SK-N-MC (cell line): ENCODE data around the gene C6orf141.

Experiments used
- DNase-seq: peaks from one replicate; pipeline ENCODE4 v3.0.0-alpha.2; 2011; ENCODE audit warnings: low read depth, low spot score
- H3K27ac ChIP-seq: fragments of 200-600 bp; sonication (generic); 2 replicates; pipeline ENCODE4 v1.5.1; 2016; ENCODE audit warnings: mixed run types
- H3K36me3 ChIP-seq: fragments of 200-600 bp; sonication (generic); 2 replicates; pipeline ENCODE4 v1.6.1; 2017; ENCODE audit warnings: antibody characterized with exemption, low read length, mixed read lengths; ENCODE audit not compliant: insufficient read depth
- H3K4me3 ChIP-seq: fragments of 200-600 bp; sonication (generic); 2 replicates; pipeline ENCODE4 v1.5.1; 2016
- H3K9ac ChIP-seq: fragments of 200-600 bp; sonication (generic); 2 replicates; pipeline ENCODE4 v1.8.0; 2017; ENCODE audit warnings: mixed run types, mixed read lengths; ENCODE audit not compliant: insufficient read length
- H3K9me3 ChIP-seq: fragments of 200-600 bp; sonication (generic); 2 replicates; pipeline ENCODE4 v1.6.1; 2017; ENCODE audit warnings: low read depth, mild to moderate bottlenecking, antibody characterized with exemption, low read length, moderate library complexity, mixed read lengths
- EZH2 ChIP-seq: fragments of 200-600 bp; sonication (generic); IDR thresholded peaks from one replicate; pipeline ENCODE4 v1.6.1; 2017; ENCODE audit warnings: antibody characterized with exemption
- FOXP2 ChIP-seq: optimal IDR thresholded peaks from 2 replicates; pipeline ENCODE3; 2011; ENCODE audit warnings: mild to moderate bottlenecking, moderate library complexity; ENCODE audit not compliant: insufficient read depth; ENCODE audit errors: extremely low read length, control extremely low read depth
- POLR2AphosphoS5 ChIP-seq: IDR thresholded peaks from 2 replicates; pipeline ENCODE4 v1.6.1; 2012; ENCODE audit warnings: mild to moderate bottlenecking, low read depth, low read length, borderline replicate concordance

Gene C6orf141

DNA sequence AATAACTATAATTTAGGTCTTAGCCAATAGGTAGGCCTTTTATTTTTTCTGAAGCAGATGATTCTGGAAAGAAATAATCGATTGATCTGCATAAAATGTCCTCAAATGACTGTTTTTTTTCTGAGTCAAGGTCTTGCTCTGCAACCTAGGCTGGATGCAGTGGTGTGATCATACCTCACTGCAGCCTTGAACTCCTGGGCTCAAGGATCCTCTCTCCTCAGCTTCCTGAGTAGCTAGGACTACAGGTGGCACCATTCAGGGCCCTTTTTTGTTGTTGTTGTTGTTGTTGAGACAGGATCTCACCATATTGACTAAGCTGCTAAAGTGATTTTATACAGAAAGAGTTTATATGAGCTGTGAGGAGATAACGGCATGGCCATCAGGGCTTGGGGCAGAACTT, 32.5 kb upstream of the C6orf141 start:
- TF ChIP-seq EZH2 (no peak), POLR2AphosphoS5 (no peak), FOXP2 (no peak)
- H3K9ac ChIP-seq = no peak overlapping the region
- H3K4me3 ChIP-seq = no peak overlapping the region

GRCh38 chr6:49519660-49520059, 30.8 kb upstream of the C6orf141 start:
- Histone ChIP-seq H3K4me3 (no peak overlapping the region), H3K9ac (no peak overlapping the region), H3K36me3 (no peaks in the 10 kb centered on the region), H3K27ac (no peak overlapping the region), H3K9me3 (no peaks in the 10 kb centered on the region)
- TF ChIP-seq POLR2AphosphoS5 = no peak
- TF ChIP-seq EZH2 = no peak
- no peak for TF ChIP-seq FOXP2
- no peak for DNase-seq

More for the DNA sequence above, 32.5 kb upstream of the C6orf141 start:
- Histone ChIP-seq H3K36me3 (no peaks in the 10 kb centered on the region), H3K9me3 (no peaks in the 10 kb centered on the region), H3K27ac (no peak overlapping the region)
- DNase-seq = no peak

DNA sequence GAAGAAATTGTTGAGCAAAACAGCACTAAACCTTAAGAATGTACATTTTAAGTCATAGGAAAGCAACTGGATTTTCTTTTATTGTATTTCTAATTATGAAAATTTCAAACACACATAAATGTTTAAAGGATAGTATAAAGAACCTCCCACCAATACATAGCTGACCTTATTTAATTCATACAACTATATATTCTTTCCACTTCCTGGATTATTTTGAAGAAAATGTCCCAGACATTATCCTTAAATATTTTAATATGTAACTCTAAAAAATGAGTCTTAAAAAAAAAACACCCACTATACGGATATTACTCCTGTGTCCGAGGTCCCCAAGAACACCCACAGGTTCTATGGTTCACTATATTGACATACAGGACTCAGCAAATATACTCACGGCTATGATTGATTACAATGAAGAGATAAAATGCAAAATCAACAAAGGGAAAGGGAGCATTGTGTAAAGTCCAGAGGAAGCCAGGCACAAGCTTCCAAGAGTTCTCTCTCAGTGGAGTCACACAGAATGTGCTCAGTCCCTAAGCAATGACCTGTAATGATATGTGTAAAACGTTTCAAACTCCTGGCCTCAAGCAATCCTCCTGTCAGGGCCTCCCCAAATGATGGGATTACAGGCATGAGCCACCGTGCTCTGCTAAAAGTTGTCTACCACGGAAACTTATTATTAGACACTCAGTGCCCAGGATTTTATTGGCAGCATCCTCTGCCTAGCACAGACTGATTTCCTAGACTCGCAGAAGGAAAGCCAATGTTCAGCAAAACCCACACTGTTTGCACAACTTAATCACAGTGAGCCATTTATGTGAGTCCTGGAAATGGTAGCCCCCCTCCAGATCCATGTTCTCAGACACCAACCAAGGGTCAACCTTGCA, 27.5 kb upstream of the C6orf141 start:
- no peak for DNase-seq
- H3K27ac ChIP-seq = no peak overlapping the region
- no peaks in the 10 kb centered on the region for H3K9me3 ChIP-seq
- no peaks in the 10 kb centered on the region for H3K36me3 ChIP-seq
- H3K4me3 ChIP-seq = no peak overlapping the region
- no peak overlapping the region for H3K9ac ChIP-seq
- TF ChIP-seq POLR2AphosphoS5 = no peak
- TF ChIP-seq EZH2 = no peak
- no peak for TF ChIP-seq FOXP2

GRCh38 chr6:49523901-49524300, 26.6 kb upstream of the C6orf141 start:
- TF ChIP-seq FOXP2 (no peak), EZH2 (no peak), POLR2AphosphoS5 (no peak)
- DNase-seq = no peak
- Histone ChIP-seq H3K27ac (no peak overlapping the region), H3K36me3 (no peaks in the 10 kb centered on the region), H3K4me3 (no peak overlapping the region), H3K9ac (no peak overlapping the region), H3K9me3 (no peaks in the 10 kb centered on the region)

- no peak overlapping the region for H3K9ac ChIP-seq
- no peak overlapping the region for H3K4me3 ChIP-seq
- H3K36me3 ChIP-seq = no peaks in the 10 kb centered on the region
- DNase-seq = no peak
- H3K27ac ChIP-seq = no peak overlapping the region
- H3K9me3 ChIP-seq = no peaks in the 10 kb centered on the region
- TF ChIP-seq EZH2 (no peak), FOXP2 (no peak), POLR2AphosphoS5 (no peak)
These were observed 25.9 kb upstream of the C6orf141 start for GRCh38 chr6:49524541-49524940.

GRCh38 chr6:49526598-49526997, 23.9 kb upstream of the C6orf141 start:
- DNase-seq = no peak
- Histone ChIP-seq H3K4me3 (no peak overlapping the region), H3K36me3 (no peaks in the 10 kb centered on the region), H3K27ac (no peak overlapping the region), H3K9ac (no peak overlapping the region), H3K9me3 (no peaks in the 10 kb centered on the region)
- TF ChIP-seq POLR2AphosphoS5 (no peak), EZH2 (no peak), FOXP2 (no peak)

GRCh38 chr6:49527320-49527719, 23.1 kb upstream of the C6orf141 start:
- no peak overlapping the region for H3K4me3 ChIP-seq
- H3K9me3 ChIP-seq = no peaks in the 10 kb centered on the region
- H3K9ac ChIP-seq = no peak overlapping the region
- H3K27ac ChIP-seq = no peak overlapping the region
- H3K36me3 ChIP-seq = no peaks in the 10 kb centered on the region
- TF ChIP-seq EZH2 = no peak
- no peak for TF ChIP-seq FOXP2
- no peak for TF ChIP-seq POLR2AphosphoS5
- DNase-seq = no peak

- TF ChIP-seq FOXP2 = no peak
- TF ChIP-seq POLR2AphosphoS5 = no peak
- no peak for TF ChIP-seq EZH2
- Histone ChIP-seq H3K9ac (no peak overlapping the region), H3K4me3 (no peak overlapping the region), H3K9me3 (no peaks in the 10 kb centered on the region), H3K27ac (no peak overlapping the region), H3K36me3 (no peaks in the 10 kb centered on the region)
- DNase-seq = no peak
These were observed 21.9 kb upstream of the C6orf141 start for GRCh38 chr6:49528571-49528970.

GRCh38 chr6:49530141-49530776, 20.2 kb upstream of the C6orf141 start:
- no peaks in the 10 kb centered on the region for H3K9me3 ChIP-seq
- no peak for DNase-seq
- H3K36me3 ChIP-seq = no peaks in the 10 kb centered on the region
- TF ChIP-seq EZH2 (no peak), POLR2AphosphoS5 (no peak), FOXP2 (no peak)
- H3K4me3 ChIP-seq = no peak overlapping the region
- no peak overlapping the region for H3K27ac ChIP-seq
- H3K9ac ChIP-seq = no peak overlapping the region
